Osteocyte (in vitro differentiated cells): Measurements from ENCODE around the gene KCNF1. TPM values are rescaled to one million over a fixed set of nuclear protein-coding genes. Genes with fewer than 3 reads are reported as not detected.

Experiments
- DNase-seq: peaks from one replicate; pipeline ENCODE4 v3.0.0; 2021; ENCODE audit warnings: mixed read lengths; ENCODE audit not compliant: unreplicated experiment; ENCODE audit errors: extremely low spot score
- H3K27ac Mint-ChIP-seq: one replicate; pipeline ENCODE4 v1.8.0; 2021; ENCODE audit warnings: mild to moderate bottlenecking, mixed read lengths; ENCODE audit not compliant: unreplicated experiment
- H3K27me3 Mint-ChIP-seq: one replicate; pipeline ENCODE4 v1.8.0; 2021; ENCODE audit warnings: mixed read lengths; ENCODE audit not compliant: unreplicated experiment
- H3K36me3 Mint-ChIP-seq: one replicate; pipeline ENCODE4 v1.8.0; 2021; ENCODE audit warnings: mixed read lengths; ENCODE audit not compliant: unreplicated experiment
- H3K4me1 Mint-ChIP-seq: one replicate; pipeline ENCODE4 v1.8.0; 2021; ENCODE audit warnings: mixed read lengths; ENCODE audit not compliant: unreplicated experiment
- H3K4me3 Mint-ChIP-seq: one replicate; pipeline ENCODE4 v1.8.0; 2021; ENCODE audit warnings: mild to moderate bottlenecking, moderate library complexity, mixed read lengths; ENCODE audit not compliant: unreplicated experiment
- H3K9me3 Mint-ChIP-seq: one replicate; pipeline ENCODE4 v1.8.0; 2021; ENCODE audit warnings: mixed read lengths; ENCODE audit not compliant: unreplicated experiment
- total RNA-seq: library from RNA; stranded (reverse); gene quantifications from 2 replicates; pipeline ENCODE4 v1.2.1, GENCODE V29; 2021
- TF ChIP-seq, protein P1 (sequence below): fragments of 200-600 bp; sonication (generic); IDR thresholded peaks from 2 replicates; pipeline ENCODE4 v1.5.0; 2021; ENCODE audit warnings: antibody characterized with exemption, mild to moderate bottlenecking, moderate library complexity

Gene KCNF1
- total RNA-seq, 1 donor from 2014 or later, result not detected

DNA sequence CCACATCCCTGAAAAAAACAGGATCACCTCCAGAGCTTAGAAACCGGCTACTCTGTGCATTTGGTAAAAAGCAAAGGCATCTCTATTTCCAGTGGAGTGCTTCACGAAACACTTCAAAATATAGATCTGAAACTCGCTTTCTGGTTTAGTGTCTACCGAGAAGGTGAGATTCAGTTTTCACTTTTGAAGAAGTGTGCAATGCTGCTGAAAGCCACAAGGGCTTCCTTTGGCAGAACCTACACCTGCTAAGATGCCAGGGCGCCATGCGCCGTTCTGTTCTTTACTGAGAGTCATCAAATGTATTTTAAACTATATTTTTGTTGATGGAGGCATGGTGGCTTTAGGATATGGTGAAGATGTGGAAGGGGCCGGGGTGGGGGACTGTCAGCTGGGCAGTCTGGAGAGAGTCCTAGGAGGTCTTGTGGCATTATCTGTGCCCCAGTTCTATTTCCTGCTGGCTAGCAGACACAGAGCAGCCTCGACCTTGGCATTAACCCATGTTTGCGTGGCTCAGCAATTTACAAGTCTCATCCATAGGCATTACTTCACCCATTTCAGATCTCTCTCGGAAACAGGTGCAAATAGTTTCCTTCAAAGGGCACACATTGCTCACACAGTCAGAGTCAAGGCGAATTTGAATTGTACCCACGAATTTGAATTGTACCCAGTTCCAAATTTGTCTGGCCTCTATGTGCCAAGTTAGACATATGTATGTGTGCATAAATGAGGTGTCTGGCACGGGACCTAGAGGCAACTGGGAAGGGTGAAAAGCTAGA lies 46.7 kb upstream of the KCNF1 start:
- Mint-ChIP-seq H3K4me3 (no peak overlapping the region), H3K9me3 (no peaks in the 10 kb centered on the region), H3K4me1 (peaks cover 4% of the 10 kb centered on the region), H3K27ac (no peak overlapping the region), H3K36me3 (no peaks in the 10 kb centered on the region), H3K27me3 (peaks cover 27% of the 10 kb centered on the region)
- no peak for DNase-seq
- TF ChIP-seq, protein P1, sequence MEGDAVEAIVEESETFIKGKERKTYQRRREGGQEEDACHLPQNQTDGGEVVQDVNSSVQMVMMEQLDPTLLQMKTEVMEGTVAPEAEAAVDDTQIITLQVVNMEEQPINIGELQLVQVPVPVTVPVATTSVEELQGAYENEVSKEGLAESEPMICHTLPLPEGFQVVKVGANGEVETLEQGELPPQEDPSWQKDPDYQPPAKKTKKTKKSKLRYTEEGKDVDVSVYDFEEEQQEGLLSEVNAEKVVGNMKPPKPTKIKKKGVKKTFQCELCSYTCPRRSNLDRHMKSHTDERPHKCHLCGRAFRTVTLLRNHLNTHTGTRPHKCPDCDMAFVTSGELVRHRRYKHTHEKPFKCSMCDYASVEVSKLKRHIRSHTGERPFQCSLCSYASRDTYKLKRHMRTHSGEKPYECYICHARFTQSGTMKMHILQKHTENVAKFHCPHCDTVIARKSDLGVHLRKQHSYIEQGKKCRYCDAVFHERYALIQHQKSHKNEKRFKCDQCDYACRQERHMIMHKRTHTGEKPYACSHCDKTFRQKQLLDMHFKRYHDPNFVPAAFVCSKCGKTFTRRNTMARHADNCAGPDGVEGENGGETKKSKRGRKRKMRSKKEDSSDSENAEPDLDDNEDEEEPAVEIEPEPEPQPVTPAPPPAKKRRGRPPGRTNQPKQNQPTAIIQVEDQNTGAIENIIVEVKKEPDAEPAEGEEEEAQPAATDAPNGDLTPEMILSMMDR, result no peak

DNA sequence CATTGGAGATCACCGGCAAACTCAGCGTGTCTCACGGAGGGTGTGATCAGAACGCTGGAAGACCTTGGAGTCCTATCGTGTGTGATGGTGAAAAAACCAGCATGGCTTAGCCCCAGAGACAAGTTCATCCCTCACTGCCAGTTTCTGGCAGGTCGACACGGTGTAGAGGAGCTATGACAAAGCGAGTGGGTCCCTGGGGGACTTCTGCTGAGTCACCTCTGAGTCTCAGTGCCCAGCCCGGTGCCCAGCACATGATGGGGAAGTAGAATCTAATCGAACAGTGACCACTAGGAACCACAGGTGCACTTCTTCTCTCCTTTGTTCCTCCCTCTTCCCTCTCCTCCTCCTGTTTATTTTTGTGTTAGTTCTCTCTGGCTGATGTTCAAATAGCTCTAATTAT lies 45.9 kb upstream of the KCNF1 start:
- Mint-ChIP-seq H3K4me1 (peaks cover 4% of the 10 kb centered on the region), H3K4me3 (no peak overlapping the region), H3K36me3 (no peaks in the 10 kb centered on the region), H3K27ac (no peak overlapping the region), H3K9me3 (no peaks in the 10 kb centered on the region), H3K27me3 (peaks cover 26% of the 10 kb centered on the region)
- TF ChIP-seq, protein P1, result no peak
- no peak for DNase-seq

DNA sequence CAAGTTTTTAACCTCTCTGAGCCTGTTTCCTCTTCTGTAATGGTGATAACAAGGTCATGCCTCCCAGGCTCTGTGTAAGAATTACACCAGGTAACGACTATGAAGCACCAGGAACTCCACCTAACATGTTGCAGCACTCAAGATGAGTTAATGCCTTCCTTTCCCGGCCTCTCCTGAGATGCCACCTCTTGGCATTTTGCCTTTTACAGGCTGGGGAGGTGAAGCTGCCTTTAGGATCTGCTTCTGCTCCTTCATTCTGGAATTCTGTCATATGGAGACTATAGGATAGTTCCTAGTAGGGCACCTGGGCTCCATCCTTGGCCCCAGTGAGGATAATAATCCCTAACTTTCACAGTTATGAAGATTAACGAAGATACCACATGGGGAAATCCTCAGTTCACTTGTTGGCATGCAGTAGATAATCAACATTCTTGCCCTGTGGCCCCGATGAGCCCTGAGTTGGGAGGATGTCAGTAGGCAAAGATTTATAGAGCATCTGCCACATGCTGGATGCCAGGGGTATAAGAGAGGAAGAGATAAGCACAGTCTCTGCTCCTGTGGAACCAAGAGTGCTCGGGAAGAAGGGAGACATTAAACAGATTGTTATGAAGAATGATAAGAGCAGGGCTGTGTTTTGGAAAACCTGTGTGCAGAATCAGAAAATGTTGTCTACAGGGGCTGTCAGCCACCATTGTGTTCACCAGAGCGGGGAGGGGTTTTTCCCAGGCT lies 43.9 kb upstream of the KCNF1 start:
- H3K9me3 Mint-ChIP-seq, result peaks cover 8% of the 10 kb centered on the region
- H3K27ac Mint-ChIP-seq, result no peak overlapping the region
- DNase-seq, result no peak
- peaks cover 17% of the 10 kb centered on the region for H3K27me3 Mint-ChIP-seq
- no peaks in the 10 kb centered on the region for H3K36me3 Mint-ChIP-seq
- no peak overlapping the region for H3K4me3 Mint-ChIP-seq
- TF ChIP-seq, protein P1, result no peak
- peaks cover 4% of the 10 kb centered on the region for H3K4me1 Mint-ChIP-seq

DNA sequence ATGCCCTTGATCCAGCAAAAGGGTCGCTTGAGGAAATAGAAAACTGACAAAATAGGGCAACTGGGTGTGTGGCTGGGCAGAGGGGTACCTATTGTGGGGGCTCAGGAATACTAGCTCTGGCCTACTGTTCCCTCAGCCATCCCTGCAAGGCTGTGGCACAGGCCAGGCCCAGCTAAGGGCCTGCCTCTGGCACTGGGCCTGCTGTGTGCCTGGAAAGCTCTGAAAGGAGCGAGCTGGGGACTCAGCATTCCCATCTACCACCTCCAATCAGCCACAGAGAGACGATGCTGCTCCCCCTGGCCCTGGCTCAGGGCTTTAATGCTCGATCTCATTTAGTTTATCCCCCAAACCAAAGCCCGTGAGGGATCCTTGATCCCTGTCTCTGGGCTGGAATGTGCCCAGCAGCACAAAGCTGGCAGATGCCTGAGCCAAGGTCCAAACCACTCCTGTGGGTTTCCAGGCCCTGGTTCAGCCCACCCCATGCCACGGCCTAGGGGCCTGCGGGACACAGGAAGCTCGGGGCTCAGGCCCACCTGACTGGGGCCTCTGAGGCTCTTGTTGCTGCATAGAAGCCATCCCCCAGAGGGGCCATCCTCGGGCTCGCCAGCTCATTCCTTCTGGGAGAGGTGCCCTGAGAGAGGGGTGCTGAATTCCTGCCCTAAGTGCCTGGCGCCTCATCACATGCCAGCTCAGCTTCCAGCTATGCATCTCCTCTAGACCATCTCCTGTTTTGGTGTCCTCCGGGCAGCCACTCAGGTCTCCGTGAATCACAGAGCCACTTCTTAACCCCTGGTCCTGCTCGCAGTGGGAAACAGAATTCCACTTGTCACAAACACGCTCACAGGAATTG lies 43.0 kb upstream of the KCNF1 start:
- H3K4me1 Mint-ChIP-seq, result peaks cover 4% of the 10 kb centered on the region
- H3K27ac Mint-ChIP-seq, result no peak overlapping the region
- TF ChIP-seq, protein P1, result no peak
- H3K9me3 Mint-ChIP-seq, result peaks cover 12% of the 10 kb centered on the region
- DNase-seq, result no peak
- no peak overlapping the region for H3K4me3 Mint-ChIP-seq
- H3K27me3 Mint-ChIP-seq, result peaks cover 12% of the 10 kb centered on the region
- H3K36me3 Mint-ChIP-seq, result no peaks in the 10 kb centered on the region
